Measurements from ENCODE around the gene PLA2R1. TPM values are rescaled to one million over a fixed set of nuclear protein-coding genes. Genes with fewer than 3 reads are reported as not detected.

PLA2R1 gene
- total RNA-seq, 1 donor from 2014 or later = 2.1 TPM

DNA sequence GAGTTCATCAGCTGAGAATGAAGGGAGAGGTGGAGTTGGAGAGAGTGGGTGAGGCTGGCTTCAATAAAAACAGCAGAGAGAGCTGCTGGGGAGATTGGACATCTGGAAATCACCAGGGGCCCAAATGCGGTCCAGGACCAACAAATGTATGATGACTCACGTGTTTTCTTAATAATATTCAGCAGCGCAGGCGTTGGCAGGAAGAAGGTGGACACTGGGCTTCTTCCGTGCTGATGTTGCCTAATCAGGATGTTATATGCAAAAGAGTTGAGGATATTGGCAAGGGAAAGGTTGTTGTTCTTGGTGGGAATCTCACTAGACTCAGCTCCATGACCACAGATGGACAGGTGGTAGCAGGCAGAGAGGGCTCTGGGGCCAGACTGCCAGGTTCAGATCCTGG, 12.8 kb upstream of the PLA2R1 start:
- FAIRE-seq (no peak), DNase-seq (ENCODE audit: low read depth) (peak; percentile 73)
- no peaks in the 10 kb centered on the region for H3K36me3 ChIP-seq (ENCODE audit: control insufficient read depth, insufficient read depth, low read length)
- TF ChIP-seq, protein P1, sequence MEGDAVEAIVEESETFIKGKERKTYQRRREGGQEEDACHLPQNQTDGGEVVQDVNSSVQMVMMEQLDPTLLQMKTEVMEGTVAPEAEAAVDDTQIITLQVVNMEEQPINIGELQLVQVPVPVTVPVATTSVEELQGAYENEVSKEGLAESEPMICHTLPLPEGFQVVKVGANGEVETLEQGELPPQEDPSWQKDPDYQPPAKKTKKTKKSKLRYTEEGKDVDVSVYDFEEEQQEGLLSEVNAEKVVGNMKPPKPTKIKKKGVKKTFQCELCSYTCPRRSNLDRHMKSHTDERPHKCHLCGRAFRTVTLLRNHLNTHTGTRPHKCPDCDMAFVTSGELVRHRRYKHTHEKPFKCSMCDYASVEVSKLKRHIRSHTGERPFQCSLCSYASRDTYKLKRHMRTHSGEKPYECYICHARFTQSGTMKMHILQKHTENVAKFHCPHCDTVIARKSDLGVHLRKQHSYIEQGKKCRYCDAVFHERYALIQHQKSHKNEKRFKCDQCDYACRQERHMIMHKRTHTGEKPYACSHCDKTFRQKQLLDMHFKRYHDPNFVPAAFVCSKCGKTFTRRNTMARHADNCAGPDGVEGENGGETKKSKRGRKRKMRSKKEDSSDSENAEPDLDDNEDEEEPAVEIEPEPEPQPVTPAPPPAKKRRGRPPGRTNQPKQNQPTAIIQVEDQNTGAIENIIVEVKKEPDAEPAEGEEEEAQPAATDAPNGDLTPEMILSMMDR (IDR thresholded peaks at IDR 0.05; ENCODE audit: insufficient read depth, low read length, severe bottlenecking) = no peak
- peaks cover 2% of the 10 kb centered on the region for H3K27me3 ChIP-seq (ENCODE audit: control insufficient read depth, insufficient read depth, low read length)
- H3K4me3 ChIP-seq (ENCODE audit: low read depth, low read length) = no peak overlapping the region

DNA sequence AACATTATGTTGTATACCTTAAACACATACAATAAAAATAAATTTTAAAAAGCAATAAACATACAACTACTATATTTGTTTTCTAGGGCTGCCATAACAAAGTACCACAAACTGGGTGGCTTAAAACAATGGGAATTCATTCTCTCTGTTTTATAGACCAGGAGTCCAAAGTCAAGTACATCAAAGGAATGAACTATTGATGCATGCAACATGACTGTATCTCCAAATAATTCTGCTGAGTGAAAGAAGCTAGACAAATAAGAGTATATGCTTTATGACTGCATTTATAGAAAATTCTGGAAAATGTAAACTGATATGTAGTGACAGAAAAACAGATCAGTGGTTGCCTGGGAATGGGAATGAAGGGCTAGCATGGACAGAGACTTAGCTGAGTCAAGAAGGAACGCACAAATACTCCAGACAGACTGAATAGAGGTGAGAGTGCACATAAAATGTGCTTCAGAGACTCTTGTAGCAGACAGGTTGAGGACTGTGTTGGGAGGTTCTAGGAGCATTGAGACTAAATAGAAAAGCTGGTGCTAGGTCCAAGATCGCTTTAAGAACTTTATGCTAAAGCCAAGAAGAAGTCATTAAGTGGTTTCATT, 11.0 kb upstream of the PLA2R1 start:
- no peak overlapping the region for H3K4me3 ChIP-seq (ENCODE audit: low read depth, low read length)
- FAIRE-seq (no peak), DNase-seq (ENCODE audit: low read depth) (no peak)
- no peaks in the 10 kb centered on the region for H3K36me3 ChIP-seq (ENCODE audit: control insufficient read depth, insufficient read depth, low read length)
- H3K27me3 ChIP-seq (ENCODE audit: control insufficient read depth, insufficient read depth, low read length) = peaks cover 2% of the 10 kb centered on the region
- TF ChIP-seq, protein P1 (IDR thresholded peaks at IDR 0.05; ENCODE audit: insufficient read depth, low read length, severe bottlenecking) = no peak

DNA sequence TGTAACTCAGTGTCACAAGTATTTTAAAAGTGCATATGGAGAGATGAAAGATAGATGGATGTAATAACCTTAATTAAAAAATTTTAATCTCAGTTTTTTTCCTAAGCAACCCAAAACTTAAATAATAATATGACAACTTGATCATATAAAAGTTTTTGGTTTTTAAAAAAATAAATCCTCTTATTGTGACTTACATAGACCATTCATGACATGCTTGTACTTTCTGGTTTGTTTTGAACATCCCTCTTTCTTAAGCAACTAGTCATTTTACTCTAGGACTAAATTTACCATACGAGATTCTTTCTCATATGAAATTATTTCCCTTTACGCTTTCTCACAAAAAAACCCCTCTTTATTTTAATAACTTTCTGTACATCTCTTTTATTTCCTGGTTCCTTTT, 6.5 kb upstream of the PLA2R1 start:
- TF ChIP-seq, protein P1 (IDR thresholded peaks at IDR 0.05; ENCODE audit: insufficient read depth, low read length, severe bottlenecking) = no peak
- H3K36me3 ChIP-seq (ENCODE audit: control insufficient read depth, insufficient read depth, low read length) = no peaks in the 10 kb centered on the region
- FAIRE-seq (no peak), DNase-seq (ENCODE audit: low read depth) (no peak)
- H3K4me3 ChIP-seq (ENCODE audit: low read depth, low read length) = no peak overlapping the region
- H3K27me3 ChIP-seq (ENCODE audit: control insufficient read depth, insufficient read depth, low read length) = peaks cover 2% of the 10 kb centered on the region

DNA sequence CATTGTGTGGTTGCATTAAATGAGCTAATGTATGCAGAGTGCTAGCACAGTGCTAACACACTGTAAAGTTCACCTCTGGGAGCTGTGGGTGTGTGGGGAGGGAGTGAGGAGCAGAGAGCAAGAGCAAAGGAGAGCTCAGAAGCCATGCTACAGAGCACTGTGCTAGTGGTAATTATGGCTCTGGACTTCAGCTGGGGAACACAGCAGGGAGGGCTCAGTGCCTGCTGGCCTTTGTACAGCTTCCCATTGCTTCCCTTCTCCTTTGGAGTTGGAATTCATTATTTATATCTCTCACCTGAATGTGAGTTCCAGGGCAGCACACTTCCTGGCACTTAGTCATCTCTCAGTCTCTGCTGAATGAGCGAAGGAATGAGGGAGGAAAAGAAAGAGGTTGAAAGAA, 2.5 kb upstream of the PLA2R1 start:
- FAIRE-seq (no peak), DNase-seq (ENCODE audit: low read depth) (no peak)
- Histone ChIP-seq H3K27me3 (ENCODE audit: control insufficient read depth, insufficient read depth, low read length) (no peaks in the 10 kb centered on the region), H3K4me3 (ENCODE audit: low read depth, low read length) (no peak overlapping the region), H3K36me3 (ENCODE audit: control insufficient read depth, insufficient read depth, low read length) (no peaks in the 10 kb centered on the region)
- TF ChIP-seq, protein P1 (IDR thresholded peaks at IDR 0.05; ENCODE audit: insufficient read depth, low read length, severe bottlenecking) = no peak

DNA sequence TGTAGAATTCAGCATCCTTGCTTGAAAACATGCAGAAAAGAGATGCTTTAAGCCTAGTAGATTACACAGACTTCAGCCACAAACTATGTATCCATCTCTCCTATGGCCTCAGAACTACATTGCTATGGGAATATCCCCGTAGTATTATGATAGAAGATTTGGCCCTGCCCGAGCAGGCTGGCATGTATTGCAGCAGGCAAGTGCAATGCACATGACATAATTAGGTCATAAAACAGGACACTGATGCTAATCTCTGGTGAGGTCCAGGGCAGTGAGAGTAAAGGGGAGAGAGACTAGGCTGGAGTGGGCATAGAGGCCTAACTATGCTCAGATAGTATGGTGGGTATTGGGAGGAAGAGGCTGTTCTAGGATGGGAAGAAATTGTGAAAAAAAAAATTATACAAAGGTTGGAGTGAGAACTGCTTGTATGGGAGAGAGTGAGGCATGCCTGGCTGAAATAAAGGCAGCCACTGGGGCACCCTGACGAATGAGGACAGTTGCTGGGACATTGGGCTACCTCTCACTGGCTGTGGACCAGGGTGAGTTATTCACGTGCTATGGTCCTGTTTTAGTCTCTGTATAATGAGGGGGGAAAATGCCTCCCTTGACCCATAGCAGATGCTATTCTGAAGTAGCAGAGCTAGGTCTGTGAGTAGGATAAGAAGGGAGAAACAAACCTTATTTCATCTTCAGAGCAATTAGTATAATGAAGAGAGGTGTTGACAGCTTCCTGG, 1.6 kb upstream of the PLA2R1 start:
- TF ChIP-seq, protein P1 (IDR thresholded peaks at IDR 0.05; ENCODE audit: insufficient read depth, low read length, severe bottlenecking) = no peak
- Histone ChIP-seq H3K36me3 (ENCODE audit: control insufficient read depth, insufficient read depth, low read length) (no peaks in the 10 kb centered on the region), H3K27me3 (ENCODE audit: control insufficient read depth, insufficient read depth, low read length) (no peaks in the 10 kb centered on the region), H3K4me3 (ENCODE audit: low read depth, low read length) (no peak overlapping the region)
- no peak for DNase-seq (ENCODE audit: low read depth)
- no peak for FAIRE-seq
